ENCODE measurements around the gene NOSTRIN.
"Not testable (repeated sequence)": the region's sequence is repeated elsewhere in the genome, so short reads cannot be mapped to it uniquely, and the experiment has no call there.

NOSTRIN gene

GRCh38 chr2:168874368-168875054 lies 72.1 kb downstream of the NOSTRIN start:
- DNase-seq (ENCODE audit: low read depth, low spot score): no peak

DNA sequence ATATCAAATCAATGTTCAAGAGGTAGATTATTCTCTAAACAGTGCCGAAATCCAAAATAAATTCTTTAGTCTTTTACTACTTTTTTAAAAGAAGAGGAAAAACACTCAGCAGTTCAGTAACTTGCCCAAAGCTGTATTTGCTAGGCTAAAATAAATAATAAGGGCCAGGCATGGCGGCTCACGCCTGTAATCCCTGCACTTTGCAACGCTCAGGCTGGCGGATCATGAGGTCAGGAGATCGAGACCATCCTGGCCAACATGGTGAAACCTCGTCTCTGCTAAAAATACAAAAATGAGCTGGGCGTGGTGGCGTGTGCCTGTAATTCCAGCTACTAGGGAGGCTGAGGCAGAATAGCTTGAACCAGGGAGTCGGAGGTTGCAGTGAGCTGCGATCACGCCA lies 79.7 kb downstream of the NOSTRIN start:
- not testable (repeated sequence) for DNase-seq (ENCODE audit: low read depth, low spot score)

DNA sequence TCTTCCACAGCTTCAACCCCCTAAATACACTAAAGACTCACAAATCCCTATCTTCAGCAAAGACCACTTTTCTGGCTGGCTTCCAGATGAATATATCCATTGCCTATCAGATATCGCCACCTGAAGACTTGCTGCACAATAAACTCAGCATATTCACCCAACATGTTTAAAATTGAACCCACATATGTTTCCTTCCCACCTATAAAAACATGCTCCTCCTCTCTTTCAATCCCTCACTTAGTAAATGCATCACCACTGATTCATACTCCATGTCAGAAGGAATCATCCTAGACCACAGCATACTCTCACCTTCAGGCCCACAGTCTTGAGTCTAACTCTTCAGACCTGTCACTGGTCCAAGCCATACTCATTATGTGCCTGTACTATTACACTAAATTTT lies 82.5 kb downstream of the NOSTRIN start:
- no peak for DNase-seq (ENCODE audit: low read depth, low spot score)

DNA sequence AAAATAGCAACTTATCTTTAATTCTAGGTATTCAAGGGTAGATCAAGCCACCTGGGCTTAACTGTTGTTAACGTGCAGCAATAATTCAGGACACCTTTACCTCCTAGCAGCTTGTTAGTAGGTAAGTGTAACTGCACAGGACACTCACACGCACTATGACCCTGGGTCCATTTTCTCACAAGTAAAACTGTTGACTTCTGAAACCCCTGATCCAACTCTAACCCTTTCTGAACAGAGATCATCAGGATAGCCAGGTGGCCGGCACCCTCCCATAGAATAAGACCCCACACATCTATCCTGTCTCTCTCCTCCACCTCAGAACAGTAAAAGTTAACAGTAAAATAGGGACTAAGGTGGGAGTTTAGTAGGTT lies 87.2 kb downstream of the NOSTRIN start:
- no peak for DNase-seq (ENCODE audit: low read depth, low spot score)

GRCh38 chr2:168890006-168890782 lies 87.8 kb downstream of the NOSTRIN start, which contains the start of gene SPC25:
Gene SPC25, minus strand, starts transcription at chr2:168890430. Its CDS starts 911 bp downstream, at chr2:168889519.
- DNase-seq (ENCODE audit: low read depth, low spot score): peak; percentile 78

GRCh38 chr2:168892327-168892726 lies 89.9 kb downstream of the NOSTRIN start:
- no peak for DNase-seq (ENCODE audit: low read depth, low spot score)

GRCh38 chr2:168894101-168894500 lies 91.7 kb downstream of the NOSTRIN start:
- DNase-seq (ENCODE audit: low read depth, low spot score): no peak

DNA sequence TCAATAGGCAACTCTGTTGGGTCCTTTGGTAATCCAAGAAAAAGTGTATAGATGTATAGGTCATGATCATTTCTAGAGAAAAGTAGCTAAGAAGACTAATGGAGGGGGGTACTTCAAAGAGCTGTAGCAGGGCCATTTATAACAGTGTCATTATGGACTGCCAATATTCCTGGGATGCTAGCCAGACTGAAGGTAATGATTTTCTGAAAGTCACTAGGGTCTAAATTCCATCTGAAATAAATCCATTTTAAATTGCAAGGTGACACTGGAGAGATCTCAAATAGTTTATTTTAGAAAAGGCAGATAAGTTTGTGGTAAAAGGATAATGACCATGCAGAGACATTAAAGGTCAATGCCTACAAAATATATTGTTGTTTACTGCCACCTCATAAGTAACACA lies 92.3 kb downstream of the NOSTRIN start:
- no peak for DNase-seq (ENCODE audit: low read depth, low spot score)

DNA sequence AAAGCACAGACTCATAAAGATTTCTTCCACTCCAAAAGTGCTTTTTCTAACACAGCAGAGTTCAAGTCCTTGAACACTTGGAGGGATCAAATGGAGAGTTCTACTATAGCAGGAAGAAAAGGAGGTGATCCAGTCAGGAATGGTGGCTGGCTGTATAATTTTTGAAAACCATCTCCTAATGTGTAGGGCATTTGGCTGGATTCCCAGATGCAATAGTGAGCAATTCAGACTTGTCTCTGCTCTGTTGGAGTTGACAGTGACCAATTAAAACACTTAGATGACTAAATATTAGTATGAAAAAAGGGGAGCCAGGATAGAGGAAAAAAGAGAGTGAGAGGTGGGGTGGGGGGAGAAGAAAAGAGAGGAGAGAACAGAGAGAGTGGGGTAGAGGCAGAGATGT lies 93.3 kb downstream of the NOSTRIN start:
- DNase-seq (ENCODE audit: low read depth, low spot score): no peak

- no peak for DNase-seq (ENCODE audit: low read depth, low spot score)
Observed at GRCh38 chr2:168896783-168897182, 94.3 kb downstream of the NOSTRIN start.

DNA sequence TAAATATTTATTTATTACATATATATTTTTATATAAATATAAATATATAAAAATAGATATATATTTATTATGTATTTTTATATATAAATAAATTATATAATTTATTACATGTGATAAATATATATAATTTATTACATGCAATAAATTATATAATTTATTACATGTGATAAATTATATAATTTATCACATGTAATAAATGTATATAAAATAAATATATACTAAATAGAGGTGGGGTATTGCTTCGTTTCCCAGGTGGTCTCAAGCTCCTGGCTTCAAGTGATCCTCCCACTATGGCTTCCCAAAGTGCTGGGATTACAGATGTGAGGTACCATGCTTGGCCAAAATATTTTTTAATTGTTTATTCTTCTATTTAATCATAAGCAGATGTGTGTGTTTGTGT lies 95.0 kb downstream of the NOSTRIN start:
- no peak for DNase-seq (ENCODE audit: low read depth, low spot score)

GRCh38 chr2:168901003-168901402 lies 98.6 kb downstream of the NOSTRIN start, which contains the start of gene G6PC2:
Gene G6PC2, plus strand, starts transcription at chr2:168901291. Its CDS starts 41 bp downstream, at chr2:168901332.
- DNase-seq (ENCODE audit: low read depth, low spot score): no peak

- no peak for DNase-seq (ENCODE audit: low read depth, low spot score)
Observed at GRCh38 chr2:168903888-168904287, 101.5 kb downstream of the NOSTRIN start.

GRCh38 chr2:168904358-168904757 lies 101.9 kb downstream of the NOSTRIN start:
- DNase-seq (ENCODE audit: low read depth, low spot score): no peak

DNA sequence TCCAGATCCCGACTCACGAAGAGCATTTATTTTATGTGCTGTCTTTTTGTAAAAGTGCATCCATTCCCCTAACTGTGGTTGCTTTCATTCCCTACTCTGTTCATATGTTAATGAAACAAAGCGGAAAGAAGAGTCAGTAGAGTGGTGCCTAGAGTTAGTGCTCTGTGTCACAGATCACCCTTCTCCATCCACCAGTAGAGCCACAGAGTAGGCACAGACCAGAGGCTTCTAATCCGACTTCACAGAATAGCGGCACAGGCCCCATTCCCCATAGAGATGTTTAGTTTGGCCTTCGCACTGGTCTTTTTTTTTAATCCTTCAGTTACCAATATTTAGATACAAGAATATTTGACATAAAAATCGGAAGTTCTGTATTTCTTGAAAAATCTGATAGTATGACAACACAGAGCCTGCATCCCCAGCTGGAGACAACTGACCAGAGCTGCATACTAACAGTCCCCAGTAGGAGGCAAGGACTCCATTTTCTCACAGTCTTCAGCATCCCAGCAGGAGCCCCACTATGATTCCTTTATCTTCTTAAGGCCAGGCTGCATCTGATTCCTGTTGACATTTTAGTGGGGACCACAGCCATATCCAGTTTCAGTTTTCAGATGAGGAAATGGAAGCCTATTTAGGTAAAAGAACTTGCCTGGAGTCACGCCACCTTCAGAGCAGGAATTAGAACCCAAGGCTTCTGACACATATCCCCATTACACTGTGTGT lies 105.7 kb downstream of the NOSTRIN start:
- no peak for DNase-seq (ENCODE audit: low read depth, low spot score)

- DNase-seq (ENCODE audit: low read depth, low spot score): no peak
Observed at GRCh38 chr2:168910330-168910729, 107.9 kb downstream of the NOSTRIN start.

DNA sequence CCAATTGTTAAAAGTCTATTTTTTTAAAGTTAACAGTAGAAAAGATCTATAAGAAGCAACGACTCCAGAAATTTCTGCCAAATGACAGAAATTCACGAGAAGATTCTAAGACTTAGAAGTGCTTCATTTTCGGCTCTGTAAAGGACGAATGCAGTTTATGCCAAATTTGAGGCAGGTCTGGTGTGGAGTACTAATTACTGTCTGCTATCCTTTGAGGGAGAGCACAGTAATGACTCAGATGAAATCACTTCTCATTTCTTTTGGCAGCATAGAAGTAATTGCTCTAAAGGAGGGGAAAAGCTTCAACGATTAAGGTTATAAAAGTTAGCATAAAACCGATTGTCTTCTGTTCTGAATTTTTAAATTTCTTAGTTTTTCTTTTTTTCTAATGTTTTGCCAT lies 110.0 kb downstream of the NOSTRIN start:
- DNase-seq (ENCODE audit: low read depth, low spot score): no peak

GRCh38 chr2:168912901-168913369 lies 110.5 kb downstream of the NOSTRIN start:
- no peak for DNase-seq (ENCODE audit: low read depth, low spot score)

- no peak for DNase-seq (ENCODE audit: low read depth, low spot score)
Observed at GRCh38 chr2:168913495-168913894, 111.1 kb downstream of the NOSTRIN start.
